Astrocyte of the spinal cord (primary cell): ENCODE results near the gene TRIM47.
"Not testable (repeated sequence)": the region's sequence is repeated elsewhere in the genome, so short reads cannot be mapped to it uniquely, and the experiment has no call there.

Experiments
- DNase-seq: peaks from one replicate; pipeline ENCODE4 v3.0.0; 2011; ENCODE audit warnings: low read depth, low spot score
- H3K4me3 ChIP-seq: 2 replicates; pipeline ENCODE4 v1.5.1; 2011; ENCODE audit warnings: low read depth, mild to moderate bottlenecking, low read length, moderate library complexity
- CTCF ChIP-seq: IDR thresholded peaks from 2 replicates; pipeline ENCODE4 v1.5.1; 2012; ENCODE audit warnings: low read depth, mild to moderate bottlenecking, low read length, inconsistent platforms
- in situ Hi-C: cut with HindIII; loops from 2 replicates; pipeline ENCODE4 v1.10.0; 2017; ENCODE audit warnings: low sequenced_read_pairs

TRIM47 gene

GRCh38 chr17:75864887-75865286, 13.5 kb downstream of the TRIM47 start:
- DNase-seq, in situ Hi-C loops, H3K4me3 ChIP-seq: not testable (repeated sequence)

DNA sequence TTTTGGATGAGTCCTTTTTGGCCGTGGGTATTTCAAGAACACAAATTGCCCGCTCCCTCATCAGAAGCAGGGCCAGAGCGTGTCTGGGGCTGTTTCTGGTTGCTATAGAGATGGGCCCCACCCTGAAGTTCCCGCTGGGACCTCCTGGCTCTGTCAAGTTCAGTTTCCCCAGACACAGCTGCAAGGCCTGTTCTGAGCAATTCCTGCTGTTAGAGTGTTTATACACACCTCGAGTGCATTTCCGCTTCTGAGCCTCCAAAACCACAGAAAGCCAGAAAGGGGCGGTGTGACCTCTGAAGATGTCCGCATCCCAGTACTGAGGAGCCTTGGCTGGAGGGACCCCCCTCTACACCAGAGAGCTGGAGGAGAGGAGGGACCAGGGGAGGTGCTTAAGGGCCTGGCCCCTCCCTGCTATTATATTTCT, 13.9 kb downstream of the TRIM47 start:
- no peak for TF ChIP-seq CTCF
- no peak overlapping the region for H3K4me3 ChIP-seq
- in situ Hi-C loops = no loop called here
- DNase-seq = peak; percentile 91

DNA sequence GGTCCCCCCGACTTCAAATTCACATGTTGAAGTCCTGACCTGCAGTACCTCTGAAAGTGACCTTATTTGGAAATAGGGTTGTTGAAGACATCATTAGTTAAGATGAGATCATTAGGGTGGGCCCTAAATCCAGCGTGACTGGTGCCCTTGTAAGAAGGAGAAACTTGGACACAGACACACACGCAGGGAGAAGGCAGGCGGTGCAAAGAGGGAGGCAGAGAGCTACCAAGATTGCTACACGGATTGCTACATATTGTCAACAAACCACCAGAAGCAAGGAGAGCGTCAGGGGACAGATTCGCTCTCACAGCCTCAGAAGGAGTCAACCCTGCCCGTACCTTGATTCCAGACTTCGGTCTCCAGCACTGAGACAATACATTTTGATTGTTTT, 16.5 kb downstream of the TRIM47 start:
- in situ Hi-C loops = no loop called here
- TF ChIP-seq CTCF = no peak
- no peak overlapping the region for H3K4me3 ChIP-seq
- no peak for DNase-seq

DNA sequence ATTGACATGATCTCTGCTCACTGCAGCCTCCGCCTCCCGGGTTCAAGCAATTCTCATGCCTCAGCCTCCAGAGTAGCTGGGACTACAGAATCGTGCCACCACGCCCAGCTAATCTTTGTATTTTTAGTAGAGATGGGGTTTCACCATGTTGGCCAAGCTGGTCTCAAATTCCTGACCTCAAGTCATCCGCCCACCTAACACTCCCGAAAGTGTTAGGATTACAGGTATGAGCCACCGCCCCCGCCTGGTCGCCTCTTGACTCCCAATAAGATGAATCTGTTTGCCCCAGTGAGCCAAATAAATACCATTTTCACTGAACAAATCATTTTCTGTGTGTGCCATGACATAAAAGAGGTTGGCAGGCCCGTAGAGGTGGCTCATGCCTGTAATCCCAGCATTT, 19.0 kb downstream of the TRIM47 start:
- in situ Hi-C loops, DNase-seq, H3K4me3 ChIP-seq: not testable (repeated sequence)

DNA sequence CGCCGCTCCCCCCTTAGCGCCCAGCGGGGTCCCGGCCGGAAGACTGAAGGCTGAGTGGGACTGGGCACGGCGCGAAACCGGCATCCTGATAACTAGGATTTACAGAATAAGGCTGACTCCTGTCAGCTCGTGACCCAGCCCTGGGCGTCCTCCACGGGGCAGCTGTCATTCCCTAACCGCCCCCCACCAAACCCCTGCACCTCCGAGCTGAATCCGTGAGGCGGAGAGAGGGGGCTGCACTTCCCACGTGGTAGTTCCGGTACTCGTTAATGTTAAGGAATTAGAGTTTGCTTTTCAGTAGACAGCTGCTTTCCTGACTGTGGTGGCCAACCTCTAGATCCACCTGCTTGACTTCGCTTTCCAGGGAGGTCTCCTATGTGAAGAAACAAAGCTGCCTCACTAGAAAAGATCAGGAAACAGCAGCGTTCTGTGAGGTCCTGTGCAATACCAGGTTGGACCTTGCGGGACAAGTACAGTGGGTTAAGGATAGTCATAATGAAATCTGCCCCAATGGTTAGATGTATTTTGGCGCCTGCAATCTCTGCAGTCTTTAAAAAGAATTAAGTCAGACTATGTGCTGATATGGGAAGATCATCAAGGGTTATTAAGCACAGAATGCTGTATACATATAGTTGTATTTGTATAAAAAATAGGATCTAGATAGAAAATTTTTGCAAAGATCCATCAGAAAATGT, 22.2 kb downstream of the TRIM47 start:
- TF ChIP-seq CTCF = no peak
- peak overlapping the region; percentile 82 for H3K4me3 ChIP-seq
- no peak for DNase-seq
- in situ Hi-C loops = no loop called here

DNA sequence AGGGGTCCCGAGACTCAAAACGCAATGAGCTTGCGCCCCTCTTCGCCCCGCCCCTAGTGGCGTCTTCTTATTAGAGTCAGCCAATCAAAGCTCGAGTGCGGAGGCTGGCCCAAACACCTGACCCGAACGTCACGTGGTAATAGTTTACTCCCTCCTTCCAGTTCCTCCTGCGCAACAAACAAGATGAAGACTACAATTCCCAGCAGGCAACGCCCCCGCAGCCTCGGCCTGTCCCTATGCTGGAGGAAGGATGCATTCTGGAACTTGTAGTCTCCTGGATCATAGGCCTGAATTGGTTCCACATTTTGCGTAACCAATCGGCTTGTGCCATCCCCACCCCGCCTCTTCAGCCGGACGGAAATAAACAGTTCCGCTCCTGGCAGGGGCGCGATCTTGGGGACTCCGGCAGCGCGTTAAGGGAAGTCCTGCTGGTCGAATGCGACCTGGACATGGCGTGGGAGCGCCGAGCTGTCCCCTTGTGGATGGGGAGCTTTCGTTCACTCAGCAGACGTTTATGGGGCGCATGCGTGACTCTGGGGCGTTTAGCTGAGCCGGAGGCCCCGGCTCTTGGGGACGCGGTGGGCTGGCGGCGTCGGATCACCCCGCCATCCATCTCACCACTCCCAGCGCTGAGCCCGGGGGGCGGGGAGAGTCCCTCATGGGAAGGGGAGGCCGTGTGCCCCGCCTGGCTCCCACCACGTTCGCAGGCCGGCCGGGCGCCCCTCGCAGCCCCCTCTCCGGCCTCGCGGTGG, 22.9 kb downstream of the TRIM47 start, which contains the start of gene WBP2:
WBP2 (minus strand) TSS at position 26 of the 752 bp plus-strand sequence. CDS start 38 bp downstream, outside the sequence.
- DNase-seq = peak; percentile 100
- in situ Hi-C loops = no loop called here
- H3K4me3 ChIP-seq = peak within 1 kb of the TSS; percentile 82
- TF ChIP-seq CTCF = peak; percentile 44

DNA sequence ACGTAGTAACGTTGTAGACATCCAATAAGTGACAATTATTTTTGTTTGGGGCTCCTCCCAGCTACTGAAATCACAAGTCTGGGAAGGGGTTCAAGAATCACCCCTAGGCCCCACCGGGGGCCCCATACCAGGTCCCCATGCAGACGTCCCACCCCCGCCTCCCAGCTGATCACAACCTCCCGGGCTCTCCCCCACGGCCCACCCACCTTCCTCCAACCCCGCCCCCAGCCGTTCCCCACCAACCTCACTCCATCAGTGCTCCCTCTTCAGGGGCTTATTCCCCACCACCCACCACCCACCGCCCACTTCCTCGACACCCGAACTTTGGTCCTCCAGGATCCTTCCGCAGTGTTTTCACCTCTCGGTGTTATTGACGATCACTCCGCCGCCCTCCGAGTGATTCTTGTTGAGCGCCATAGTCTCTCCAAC, 23.5 kb downstream of the TRIM47 start:
- H3K4me3 ChIP-seq = peak overlapping the region; percentile 82
- TF ChIP-seq CTCF = no peak
- in situ Hi-C loops = no loop called here
- peak; percentile 9 for DNase-seq
